Central memory CD8-positive, alpha-beta T cell (primary cell): Measurements from ENCODE around the gene PRRT1B.

ENCODE experiments used
- ATAC-seq: fragments of 150-1000 bp; cut with Tn5 transposase; replicated peaks from 2 replicates; pipeline ENCODE4 v1.10.0; 2022; ENCODE audit warnings: mild to moderate bottlenecking, moderate FRiP score, moderate number of reproducible peaks; ENCODE audit not compliant: poor library complexity, severe bottlenecking; ENCODE audit errors: extremely low read depth
- DNase-seq, 2 donors: peaks; one replicate each; pipeline ENCODE4 v3.0.0; 2021; ENCODE audit warnings: low spot score in 2 of 2
- H3K27ac Mint-ChIP-seq: one replicate; pipeline ENCODE4 v1.8.0; 2022; ENCODE audit warnings: low read depth, mild to moderate bottlenecking, moderate library complexity, mixed read lengths
- H3K27me3 Mint-ChIP-seq: one replicate; pipeline ENCODE4 v1.8.0; 2022; ENCODE audit warnings: mixed read lengths
- H3K36me3 Mint-ChIP-seq: one replicate; pipeline ENCODE4 v1.8.0; 2022; ENCODE audit warnings: mild to moderate bottlenecking, moderate library complexity, mixed read lengths; ENCODE audit not compliant: insufficient read depth
- H3K4me1 Mint-ChIP-seq: one replicate; pipeline ENCODE4 v1.8.0; 2022; ENCODE audit warnings: mixed read lengths
- H3K4me3 Mint-ChIP-seq: one replicate; pipeline ENCODE4 v1.8.0; 2022; ENCODE audit warnings: mild to moderate bottlenecking, moderate library complexity, mixed read lengths
- H3K9me3 Mint-ChIP-seq: one replicate; pipeline ENCODE4 v1.8.0; 2022; ENCODE audit warnings: mixed read lengths

The PRRT1B gene

DNA sequence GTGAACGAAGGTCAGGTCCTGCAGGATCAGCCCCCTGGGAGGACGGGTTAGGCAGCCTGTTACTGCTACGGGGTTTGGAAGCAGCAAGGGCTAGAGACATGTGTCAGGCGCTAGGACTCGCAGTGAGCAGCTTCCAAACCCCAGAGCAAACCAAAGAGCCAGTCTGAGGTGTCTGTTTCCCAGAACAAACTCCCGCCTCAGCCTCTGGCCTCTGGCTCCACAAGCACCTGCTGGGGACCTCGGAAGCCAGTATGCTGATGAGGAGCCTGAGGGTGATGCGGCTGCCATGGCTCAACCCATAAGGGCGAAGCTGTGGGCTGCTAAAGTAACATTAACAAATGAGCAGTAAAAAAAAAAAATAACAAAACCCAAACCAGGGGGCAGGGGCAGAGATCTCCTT, 35.0 kb downstream of the PRRT1B start:
- DNase-seq (no peak), ATAC-seq (no peak)
- Mint-ChIP-seq H3K27ac (no peak overlapping the region), H3K36me3 (peaks cover 46% of the 10 kb centered on the region), H3K27me3 (no peaks in the 10 kb centered on the region), H3K4me1 (peaks cover 36% of the 10 kb centered on the region), H3K9me3 (no peaks in the 10 kb centered on the region), H3K4me3 (no peak overlapping the region)

GRCh38 chr9:131582056-131582455, 36.7 kb downstream of the PRRT1B start:
- H3K27me3 Mint-ChIP-seq = no peaks in the 10 kb centered on the region
- H3K9me3 Mint-ChIP-seq = no peaks in the 10 kb centered on the region
- H3K27ac Mint-ChIP-seq = peak overlapping the region; percentile 25
- H3K4me3 Mint-ChIP-seq = no peak overlapping the region
- peaks cover 54% of the 10 kb centered on the region for H3K36me3 Mint-ChIP-seq
- no peak for DNase-seq
- H3K4me1 Mint-ChIP-seq = peaks cover 46% of the 10 kb centered on the region
- ATAC-seq = no peak

GRCh38 chr9:131582466-131583336, 37.4 kb downstream of the PRRT1B start:
- DNase-seq (no peak), ATAC-seq (no peak)
- Mint-ChIP-seq H3K9me3 (no peaks in the 10 kb centered on the region), H3K4me1 (peaks cover 53% of the 10 kb centered on the region), H3K27ac (peak overlapping the region; percentile 58), H3K4me3 (no peak overlapping the region), H3K27me3 (no peaks in the 10 kb centered on the region), H3K36me3 (peaks cover 55% of the 10 kb centered on the region)

DNA sequence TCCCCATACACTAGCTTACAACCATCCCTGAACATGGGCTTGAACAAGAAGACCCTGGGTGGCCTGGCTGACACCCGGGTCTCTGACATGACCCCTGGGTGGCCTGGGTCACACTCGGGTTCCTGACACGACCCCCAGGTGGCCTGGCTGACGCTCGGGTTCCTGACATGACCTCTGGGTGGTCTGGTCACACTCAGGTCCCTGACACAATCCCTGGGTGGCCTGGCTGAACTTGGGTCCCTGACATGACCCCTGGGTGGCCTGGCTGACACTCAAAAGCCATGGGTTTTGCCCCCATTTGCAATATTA, 38.0 kb downstream of the PRRT1B start:
- Mint-ChIP-seq H3K27me3 (no peaks in the 10 kb centered on the region), H3K4me3 (no peak overlapping the region)

GRCh38 chr9:131583836-131584555, 38.7 kb downstream of the PRRT1B start:
- Mint-ChIP-seq H3K27ac (peak overlapping the region; percentile 88), H3K4me3 (peak overlapping the region; percentile 54), H3K27me3 (no peaks in the 10 kb centered on the region), H3K9me3 (no peaks in the 10 kb centered on the region), H3K4me1 (peaks cover 46% of the 10 kb centered on the region), H3K36me3 (peaks cover 53% of the 10 kb centered on the region)
- DNase-seq (no peak), ATAC-seq (no peak)

More for the DNA sequence above, 38.0 kb downstream of the PRRT1B start:
- ATAC-seq = no peak
- Mint-ChIP-seq H3K27ac (peak overlapping the region; percentile 58), H3K36me3 (peaks cover 54% of the 10 kb centered on the region), H3K4me1 (peaks cover 50% of the 10 kb centered on the region), H3K9me3 (no peaks in the 10 kb centered on the region)
- DNase-seq = no peak

- Mint-ChIP-seq H3K36me3 (peaks cover 52% of the 10 kb centered on the region), H3K4me1 (peaks cover 39% of the 10 kb centered on the region), H3K27ac (peak overlapping the region; percentile 88), H3K4me3 (peak overlapping the region; percentile 54), H3K27me3 (no peaks in the 10 kb centered on the region), H3K9me3 (no peaks in the 10 kb centered on the region)
- DNase-seq (no peak), ATAC-seq (no peak)
Observed at GRCh38 chr9:131584858-131585257, 39.5 kb downstream of the PRRT1B start.

DNA sequence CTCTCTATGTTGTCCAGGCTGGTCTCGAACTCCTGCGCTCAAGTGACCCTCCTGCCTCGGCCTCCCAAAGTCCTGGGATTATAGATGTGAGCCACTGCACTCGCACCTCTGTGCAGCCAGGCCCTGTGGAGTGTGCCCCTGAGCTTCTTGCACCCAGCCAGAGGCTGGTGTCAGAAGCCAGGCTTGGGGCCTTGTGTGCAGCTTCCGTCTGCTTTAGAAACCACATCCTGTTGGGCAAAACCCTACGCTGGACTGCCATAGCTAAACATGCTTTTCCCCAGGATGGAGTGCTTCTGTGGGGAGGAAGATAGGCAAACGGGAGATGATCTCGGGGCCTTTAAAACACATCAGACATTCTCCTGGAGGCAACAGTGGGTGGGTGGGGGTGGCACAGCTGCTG, 40.1 kb downstream of the PRRT1B start:
- Mint-ChIP-seq H3K27me3 (no peaks in the 10 kb centered on the region), H3K9me3 (no peaks in the 10 kb centered on the region), H3K4me3 (peak overlapping the region; percentile 54), H3K4me1 (peaks cover 43% of the 10 kb centered on the region), H3K36me3 (peaks cover 54% of the 10 kb centered on the region), H3K27ac (peak overlapping the region; percentile 88)
- DNase-seq (peak; percentile 33 to 44), ATAC-seq (peak; percentile 96)

DNA sequence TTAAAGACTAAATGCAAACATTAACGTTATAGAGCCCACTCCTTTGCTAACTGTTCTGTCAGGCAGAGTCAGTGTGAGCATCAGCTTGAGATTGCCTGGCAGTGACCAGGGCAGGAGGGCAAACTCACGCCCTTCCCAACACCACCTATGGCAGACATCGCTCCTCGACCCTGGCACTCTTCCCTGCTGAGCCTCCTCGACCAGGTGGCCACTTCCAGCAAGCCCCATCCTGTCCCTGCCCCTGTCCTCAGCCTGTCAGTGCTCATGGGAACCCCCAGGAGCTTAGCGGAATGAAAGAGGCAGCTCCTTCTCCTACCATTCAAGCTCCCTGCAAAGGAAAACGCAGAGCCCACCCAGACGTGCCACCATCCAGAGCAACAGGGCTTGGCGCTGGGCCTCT, 42.0 kb downstream of the PRRT1B start:
- peaks cover 51% of the 10 kb centered on the region for H3K36me3 Mint-ChIP-seq
- peaks cover 61% of the 10 kb centered on the region for H3K4me1 Mint-ChIP-seq
- H3K9me3 Mint-ChIP-seq = no peaks in the 10 kb centered on the region
- no peaks in the 10 kb centered on the region for H3K27me3 Mint-ChIP-seq
- no peak overlapping the region for H3K4me3 Mint-ChIP-seq
- no peak for DNase-seq
- H3K27ac Mint-ChIP-seq = peak overlapping the region; percentile 12
- ATAC-seq = no peak

DNA sequence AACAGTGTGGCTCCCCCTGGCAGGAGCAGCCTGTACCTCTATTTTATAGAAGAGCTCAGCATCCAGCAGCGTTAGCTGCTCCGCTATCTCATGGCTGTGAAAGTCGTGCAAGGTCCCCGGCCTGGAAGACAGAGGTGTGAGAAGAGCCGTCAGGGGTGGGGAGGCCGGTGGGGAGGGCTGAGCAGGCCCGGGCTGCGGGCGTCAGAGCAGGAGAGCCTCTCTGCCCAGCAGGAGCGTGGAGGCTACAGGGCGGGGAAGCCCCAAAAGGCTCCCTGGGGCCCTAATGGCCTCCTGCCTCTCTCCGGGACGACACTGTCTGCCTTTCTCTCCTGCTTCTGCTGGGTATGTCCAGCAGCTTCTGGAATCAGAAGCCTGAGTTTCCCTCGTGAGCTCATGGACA, 42.6 kb downstream of the PRRT1B start:
- H3K4me1 Mint-ChIP-seq = peaks cover 61% of the 10 kb centered on the region
- H3K9me3 Mint-ChIP-seq = no peaks in the 10 kb centered on the region
- H3K27me3 Mint-ChIP-seq = no peaks in the 10 kb centered on the region
- DNase-seq = no peak
- no peak overlapping the region for H3K27ac Mint-ChIP-seq
- ATAC-seq = no peak
- peaks cover 51% of the 10 kb centered on the region for H3K36me3 Mint-ChIP-seq
- H3K4me3 Mint-ChIP-seq = no peak overlapping the region

- H3K36me3 Mint-ChIP-seq = peaks cover 48% of the 10 kb centered on the region
- no peak for ATAC-seq
Observed at GRCh38 chr9:131588396-131588795, 43.1 kb downstream of the PRRT1B start.

GRCh38 chr9:131589124-131589711, 43.9 kb downstream of the PRRT1B start:
- H3K27ac Mint-ChIP-seq = no peak overlapping the region
- no peaks in the 10 kb centered on the region for H3K27me3 Mint-ChIP-seq
- ATAC-seq = no peak
- H3K4me3 Mint-ChIP-seq = no peak overlapping the region
- no peaks in the 10 kb centered on the region for H3K9me3 Mint-ChIP-seq
- no peak for DNase-seq
- H3K4me1 Mint-ChIP-seq = peaks cover 51% of the 10 kb centered on the region
- H3K36me3 Mint-ChIP-seq = peaks cover 44% of the 10 kb centered on the region

More at GRCh38 chr9:131588396-131588795, 43.1 kb downstream of the PRRT1B start:
- Mint-ChIP-seq H3K27me3 (no peaks in the 10 kb centered on the region), H3K27ac (no peak overlapping the region), H3K9me3 (no peaks in the 10 kb centered on the region), H3K4me1 (peaks cover 57% of the 10 kb centered on the region), H3K4me3 (no peak overlapping the region)
- DNase-seq = no peak

DNA sequence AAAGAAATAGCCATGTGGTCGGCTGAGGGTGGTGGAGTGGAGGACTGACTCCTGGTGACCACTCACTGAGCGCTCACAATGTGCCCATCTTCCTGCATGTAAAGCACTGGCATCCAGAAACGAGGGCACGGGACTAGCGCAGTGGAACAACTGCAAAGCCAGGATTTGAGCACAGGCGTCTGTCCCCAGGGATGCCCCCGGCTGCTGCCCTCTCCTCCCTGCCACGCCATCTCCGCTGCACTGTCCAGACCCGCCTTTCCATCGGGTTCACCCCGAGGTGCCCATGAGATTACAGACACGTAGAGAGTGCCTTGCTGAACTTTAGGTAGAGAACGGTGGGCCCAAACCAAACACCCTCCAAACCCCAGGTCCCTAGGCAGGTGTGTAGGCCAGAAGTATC, 44.7 kb downstream of the PRRT1B start:
- Mint-ChIP-seq H3K4me1 (peaks cover 44% of the 10 kb centered on the region), H3K4me3 (peak overlapping the region; percentile 43), H3K36me3 (peaks cover 41% of the 10 kb centered on the region)

More for the DNA sequence above, 44.7 kb downstream of the PRRT1B start:
- H3K27ac Mint-ChIP-seq = peak overlapping the region; percentile 89
- H3K27me3 Mint-ChIP-seq = no peaks in the 10 kb centered on the region
- no peaks in the 10 kb centered on the region for H3K9me3 Mint-ChIP-seq
- no peak for ATAC-seq
- DNase-seq = no peak
